Chondrocyte (in vitro differentiated cells): Measurements from ENCODE around the gene DTHD1. TPM values are rescaled to one million over a fixed set of nuclear protein-coding genes. Genes with fewer than 3 reads are reported as not detected.

Experiments
- DNase-seq: peaks from one replicate; pipeline ENCODE4 v3.0.0; 2021; ENCODE audit warnings: mixed read lengths, low spot score
- H3K27ac Mint-ChIP-seq: one replicate; pipeline ENCODE4 v1.8.0; 2021; ENCODE audit warnings: mild to moderate bottlenecking, moderate library complexity, mixed read lengths; ENCODE audit not compliant: unreplicated experiment
- H3K27me3 Mint-ChIP-seq: 2 replicates; pipeline ENCODE4 v1.8.0; 2021; ENCODE audit warnings: low read depth, mixed read lengths
- H3K36me3 Mint-ChIP-seq: 2 replicates; pipeline ENCODE4 v1.8.0; 2021; ENCODE audit warnings: low read depth, mixed read lengths
- H3K4me1 Mint-ChIP-seq: 2 replicates; pipeline ENCODE4 v1.8.0; 2021; ENCODE audit warnings: low read depth, mild to moderate bottlenecking, mixed read lengths
- H3K4me3 Mint-ChIP-seq: one replicate; pipeline ENCODE4 v1.8.0; 2021; ENCODE audit warnings: mild to moderate bottlenecking, moderate library complexity, mixed read lengths; ENCODE audit not compliant: unreplicated experiment
- H3K9me3 Mint-ChIP-seq: 2 replicates; pipeline ENCODE4 v1.8.0; 2021; ENCODE audit warnings: low read depth, mixed read lengths
- total RNA-seq: library from RNA; stranded (reverse); gene quantifications from 3 replicates; pipeline ENCODE4 v1.2.1, GENCODE V29; 2021
- TF ChIP-seq, protein P1 (sequence below): fragments of 200-600 bp; sonication (generic); IDR thresholded peaks from 2 replicates; pipeline ENCODE4 v1.5.0; 2021; ENCODE audit warnings: antibody characterized with exemption, mild to moderate bottlenecking, moderate library complexity

Gene DTHD1
- total RNA-seq, 1 donor from 2014 or later: not detected

GRCh38 chr4:36292556-36293188, 11.3 kb downstream of the DTHD1 start:
- H3K27ac Mint-ChIP-seq: no peak overlapping the region
- H3K4me1 Mint-ChIP-seq: peaks cover 6% of the 10 kb centered on the region
- H3K9me3 Mint-ChIP-seq: no peaks in the 10 kb centered on the region
- H3K36me3 Mint-ChIP-seq: no peaks in the 10 kb centered on the region
- DNase-seq: no peak
- TF ChIP-seq, protein P1, sequence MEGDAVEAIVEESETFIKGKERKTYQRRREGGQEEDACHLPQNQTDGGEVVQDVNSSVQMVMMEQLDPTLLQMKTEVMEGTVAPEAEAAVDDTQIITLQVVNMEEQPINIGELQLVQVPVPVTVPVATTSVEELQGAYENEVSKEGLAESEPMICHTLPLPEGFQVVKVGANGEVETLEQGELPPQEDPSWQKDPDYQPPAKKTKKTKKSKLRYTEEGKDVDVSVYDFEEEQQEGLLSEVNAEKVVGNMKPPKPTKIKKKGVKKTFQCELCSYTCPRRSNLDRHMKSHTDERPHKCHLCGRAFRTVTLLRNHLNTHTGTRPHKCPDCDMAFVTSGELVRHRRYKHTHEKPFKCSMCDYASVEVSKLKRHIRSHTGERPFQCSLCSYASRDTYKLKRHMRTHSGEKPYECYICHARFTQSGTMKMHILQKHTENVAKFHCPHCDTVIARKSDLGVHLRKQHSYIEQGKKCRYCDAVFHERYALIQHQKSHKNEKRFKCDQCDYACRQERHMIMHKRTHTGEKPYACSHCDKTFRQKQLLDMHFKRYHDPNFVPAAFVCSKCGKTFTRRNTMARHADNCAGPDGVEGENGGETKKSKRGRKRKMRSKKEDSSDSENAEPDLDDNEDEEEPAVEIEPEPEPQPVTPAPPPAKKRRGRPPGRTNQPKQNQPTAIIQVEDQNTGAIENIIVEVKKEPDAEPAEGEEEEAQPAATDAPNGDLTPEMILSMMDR: no peak
- no peak overlapping the region for H3K4me3 Mint-ChIP-seq
- no peaks in the 10 kb centered on the region for H3K27me3 Mint-ChIP-seq

DNA sequence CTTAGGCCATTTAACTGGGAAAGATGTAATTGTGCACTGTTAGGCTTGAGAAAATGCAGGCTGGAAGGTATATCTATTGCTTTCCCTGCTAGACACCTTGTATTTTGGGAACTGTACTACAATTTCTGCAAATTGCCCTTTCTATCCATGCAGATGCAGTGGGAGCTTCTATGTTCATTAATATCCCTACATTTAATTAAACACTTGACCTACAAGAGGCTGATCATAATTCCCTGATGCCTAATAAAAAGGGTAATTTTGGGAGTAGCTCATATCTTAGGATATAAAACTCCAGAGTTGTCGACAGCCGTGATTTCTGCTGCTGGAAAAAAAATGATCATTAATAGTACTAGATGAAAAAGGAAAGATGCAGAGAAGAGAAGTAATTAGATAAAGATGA, 19.7 kb downstream of the DTHD1 start:
- TF ChIP-seq, protein P1: no peak
- Mint-ChIP-seq H3K4me1 (no peaks in the 10 kb centered on the region), H3K4me3 (no peak overlapping the region), H3K27ac (no peak overlapping the region), H3K9me3 (peaks cover 2% of the 10 kb centered on the region), H3K36me3 (no peaks in the 10 kb centered on the region), H3K27me3 (no peaks in the 10 kb centered on the region)
- DNase-seq: no peak

- Mint-ChIP-seq H3K4me1 (no peaks in the 10 kb centered on the region), H3K9me3 (peaks cover 5% of the 10 kb centered on the region), H3K27ac (no peak overlapping the region), H3K4me3 (no peak overlapping the region), H3K36me3 (no peaks in the 10 kb centered on the region), H3K27me3 (no peaks in the 10 kb centered on the region)
- DNase-seq: no peak
- TF ChIP-seq, protein P1: no peak
Observed at GRCh38 chr4:36303426-36304137, 22.2 kb downstream of the DTHD1 start.

- Mint-ChIP-seq H3K27me3 (no peaks in the 10 kb centered on the region), H3K9me3 (peaks cover 5% of the 10 kb centered on the region)
Observed at GRCh38 chr4:36304138-36304681, 22.8 kb downstream of the DTHD1 start.

GRCh38 chr4:36308150-36308549, 26.7 kb downstream of the DTHD1 start:
- no peak for DNase-seq
- H3K4me1 Mint-ChIP-seq: no peaks in the 10 kb centered on the region
- no peak overlapping the region for H3K27ac Mint-ChIP-seq
- H3K9me3 Mint-ChIP-seq: peaks cover 5% of the 10 kb centered on the region
- no peak overlapping the region for H3K4me3 Mint-ChIP-seq
- H3K36me3 Mint-ChIP-seq: no peaks in the 10 kb centered on the region
- TF ChIP-seq, protein P1: no peak
- no peaks in the 10 kb centered on the region for H3K27me3 Mint-ChIP-seq

More at GRCh38 chr4:36304138-36304681, 22.8 kb downstream of the DTHD1 start:
- Mint-ChIP-seq H3K4me1 (no peaks in the 10 kb centered on the region), H3K27ac (no peak overlapping the region), H3K36me3 (no peaks in the 10 kb centered on the region), H3K4me3 (no peak overlapping the region)
- no peak for DNase-seq
- TF ChIP-seq, protein P1: no peak
